OCI-LY1 (cell line): Measurements from ENCODE around the gene EPB41L4A.

Experiments
- H2AFZ ChIP-seq: fragments of 200-600 bp; sonication (generic), shearing (Covaris generic); 2 replicates; pipeline ENCODE4 v1.6.0; 2014; ENCODE audit warnings: antibody characterized with exemption, mild to moderate bottlenecking, low read length
- H3F3A ChIP-seq: fragments of 200-600 bp; sonication (generic), shearing (Covaris generic); 2 replicates; pipeline ENCODE4 v1.6.0; 2014; ENCODE audit warnings: mild to moderate bottlenecking, antibody characterized with exemption, low read length, moderate library complexity; ENCODE audit not compliant: insufficient read depth
- H3K27ac ChIP-seq: fragments of 200-600 bp; sonication (generic); 2 replicates; pipeline ENCODE4 v1.5.1; 2014; ENCODE audit warnings: low read length, mixed run types, mild to moderate bottlenecking, low read depth; ENCODE audit not compliant: poor library complexity, severe bottlenecking
- H3K27me3 ChIP-seq: fragments of 200-600 bp; sonication (generic); 2 replicates; pipeline ENCODE4 v1.6.0; 2014; ENCODE audit warnings: antibody characterized with exemption, mild to moderate bottlenecking, low read length, moderate library complexity; ENCODE audit not compliant: insufficient read depth
- H3K36me3 ChIP-seq: fragments of 200-600 bp; sonication (generic); 2 replicates; pipeline ENCODE4 v1.6.1; 2014; ENCODE audit warnings: mild to moderate bottlenecking, antibody characterized with exemption, low read length, moderate library complexity, mixed read lengths; ENCODE audit not compliant: insufficient read depth
- H3K4me1 ChIP-seq: fragments of 200-600 bp; sonication (generic); 2 replicates; pipeline ENCODE4 v1.5.1; 2014; ENCODE audit warnings: mild to moderate bottlenecking, low read length, moderate library complexity; ENCODE audit not compliant: insufficient read depth, severe bottlenecking
- H3K4me2 ChIP-seq: fragments of 200-600 bp; sonication (generic), shearing (Covaris generic); 2 replicates; pipeline ENCODE4 v1.6.1; 2014; ENCODE audit warnings: low read length
- H3K4me3 ChIP-seq: fragments of 200-600 bp; sonication (generic); 2 replicates; pipeline ENCODE4 v1.5.1; 2014; ENCODE audit warnings: low read length, low read depth, mild to moderate bottlenecking, mixed read lengths; ENCODE audit not compliant: poor library complexity, severe bottlenecking
- H3K79me2 ChIP-seq: fragments of 200-600 bp; shearing (Covaris generic); 2 replicates; pipeline ENCODE4 v1.6.1; 2016; ENCODE audit warnings: mixed run types, low read length, mixed read lengths; ENCODE audit not compliant: insufficient read depth
- H3K9ac ChIP-seq: fragments of 200-600 bp; sonication (generic), shearing (Covaris generic); 2 replicates; pipeline ENCODE4 v1.6.1; 2014; ENCODE audit warnings: mild to moderate bottlenecking, low read length, mixed read lengths
- H3K9me2 ChIP-seq: fragments of 200-600 bp; sonication (generic), shearing (Covaris generic); 2 replicates; pipeline ENCODE4 v1.6.1; 2014; ENCODE audit warnings: low read depth, mild to moderate bottlenecking, low read length, mixed read lengths
- H3K9me3 ChIP-seq: fragments of 200-600 bp; shearing (Covaris generic); 2 replicates; pipeline ENCODE4 v1.6.1; 2014; ENCODE audit warnings: low read length, mixed read lengths
- H4K20me1 ChIP-seq: fragments of 200-600 bp; sonication (generic), shearing (Covaris generic); 2 replicates; pipeline ENCODE4 v1.6.0; 2016; ENCODE audit warnings: mild to moderate bottlenecking, low read length; ENCODE audit not compliant: insufficient read depth
- EZH2 ChIP-seq: fragments of 200-600 bp; sonication (generic), shearing (Covaris generic); IDR thresholded peaks from 2 replicates; pipeline ENCODE4 v1.8.0; 2017; ENCODE audit warnings: borderline replicate concordance, mixed run types, mild to moderate bottlenecking, antibody characterized with exemption, low read length, moderate library complexity, mixed read lengths
- TF ChIP-seq, protein P1 (sequence below): fragments of 200-600 bp; sonication (generic), shearing (Covaris generic); IDR thresholded peaks from 2 replicates; pipeline ENCODE4 v1.5.1; 2017; ENCODE audit warnings: mild to moderate bottlenecking, antibody characterized with exemption, low read length, moderate library complexity, mixed read lengths

EPB41L4A gene

DNA sequence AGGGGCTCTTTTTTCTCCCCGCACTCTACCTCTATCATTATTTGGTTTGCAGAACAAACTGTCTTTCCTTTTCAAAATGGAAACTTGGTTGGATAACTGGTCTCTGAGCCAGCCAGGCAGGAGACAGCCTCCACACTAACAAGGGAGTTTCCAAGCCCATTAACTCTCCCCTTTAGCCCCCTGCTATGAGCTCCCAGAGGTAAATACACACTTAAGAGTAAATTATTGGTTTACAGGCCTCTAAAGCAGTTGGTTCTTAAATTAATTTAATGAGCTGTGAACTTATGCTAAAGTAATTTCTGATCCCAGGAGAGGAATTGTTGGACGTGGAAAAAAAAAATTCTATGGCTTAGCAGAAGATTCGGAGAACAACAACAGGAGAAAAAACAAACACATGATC is 30.3 kb downstream of the EPB41L4A start:
- H3K9me2 ChIP-seq = no peaks in the 10 kb centered on the region
- H3K9ac ChIP-seq = no peak overlapping the region
- H3K9me3 ChIP-seq = no peaks in the 10 kb centered on the region

DNA sequence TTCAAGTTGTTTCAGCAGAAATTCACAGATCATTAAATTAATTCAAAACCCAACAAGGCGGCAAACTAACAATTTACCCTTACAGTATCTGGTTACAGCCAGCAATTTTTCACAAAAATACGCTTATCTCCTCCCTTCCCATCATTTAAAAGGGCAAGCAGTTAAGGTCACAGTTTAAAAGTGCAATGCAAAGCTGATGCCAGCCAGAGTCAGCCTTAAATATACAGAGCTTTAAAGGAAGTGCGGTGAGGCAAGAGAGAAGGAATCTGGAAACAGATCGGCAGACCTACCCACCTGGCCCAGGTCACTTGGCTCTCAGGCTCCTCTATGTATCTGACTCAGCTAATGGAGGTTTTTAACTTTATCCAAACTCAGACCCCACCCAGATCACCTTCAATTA is 31.0 kb downstream of the EPB41L4A start:
- Histone ChIP-seq H3K9ac (no peak overlapping the region), H3K79me2 (no peaks in the 10 kb centered on the region), H2AFZ (no peak overlapping the region), H3K9me2 (no peaks in the 10 kb centered on the region), H3K4me1 (peaks cover 6% of the 10 kb centered on the region), H3K36me3 (no peaks in the 10 kb centered on the region), H3K27me3 (no peaks in the 10 kb centered on the region), H3F3A (no peaks in the 10 kb centered on the region), H3K9me3 (no peaks in the 10 kb centered on the region), H3K4me3 (no peak overlapping the region), H3K4me2 (no peak overlapping the region), H3K27ac (no peak overlapping the region), H4K20me1 (no peaks in the 10 kb centered on the region)
- TF ChIP-seq, protein P1, sequence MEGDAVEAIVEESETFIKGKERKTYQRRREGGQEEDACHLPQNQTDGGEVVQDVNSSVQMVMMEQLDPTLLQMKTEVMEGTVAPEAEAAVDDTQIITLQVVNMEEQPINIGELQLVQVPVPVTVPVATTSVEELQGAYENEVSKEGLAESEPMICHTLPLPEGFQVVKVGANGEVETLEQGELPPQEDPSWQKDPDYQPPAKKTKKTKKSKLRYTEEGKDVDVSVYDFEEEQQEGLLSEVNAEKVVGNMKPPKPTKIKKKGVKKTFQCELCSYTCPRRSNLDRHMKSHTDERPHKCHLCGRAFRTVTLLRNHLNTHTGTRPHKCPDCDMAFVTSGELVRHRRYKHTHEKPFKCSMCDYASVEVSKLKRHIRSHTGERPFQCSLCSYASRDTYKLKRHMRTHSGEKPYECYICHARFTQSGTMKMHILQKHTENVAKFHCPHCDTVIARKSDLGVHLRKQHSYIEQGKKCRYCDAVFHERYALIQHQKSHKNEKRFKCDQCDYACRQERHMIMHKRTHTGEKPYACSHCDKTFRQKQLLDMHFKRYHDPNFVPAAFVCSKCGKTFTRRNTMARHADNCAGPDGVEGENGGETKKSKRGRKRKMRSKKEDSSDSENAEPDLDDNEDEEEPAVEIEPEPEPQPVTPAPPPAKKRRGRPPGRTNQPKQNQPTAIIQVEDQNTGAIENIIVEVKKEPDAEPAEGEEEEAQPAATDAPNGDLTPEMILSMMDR = no peak
- TF ChIP-seq EZH2 = no peak

More for the DNA sequence above, 30.3 kb downstream of the EPB41L4A start:
- Histone ChIP-seq H3K79me2 (no peaks in the 10 kb centered on the region), H3F3A (no peaks in the 10 kb centered on the region), H3K4me3 (no peak overlapping the region), H2AFZ (no peak overlapping the region), H3K27ac (no peak overlapping the region), H4K20me1 (no peaks in the 10 kb centered on the region), H3K36me3 (no peaks in the 10 kb centered on the region), H3K27me3 (no peaks in the 10 kb centered on the region), H3K4me1 (peaks cover 3% of the 10 kb centered on the region), H3K4me2 (no peak overlapping the region)
- TF ChIP-seq, protein P1 = no peak
- no peak for TF ChIP-seq EZH2

DNA sequence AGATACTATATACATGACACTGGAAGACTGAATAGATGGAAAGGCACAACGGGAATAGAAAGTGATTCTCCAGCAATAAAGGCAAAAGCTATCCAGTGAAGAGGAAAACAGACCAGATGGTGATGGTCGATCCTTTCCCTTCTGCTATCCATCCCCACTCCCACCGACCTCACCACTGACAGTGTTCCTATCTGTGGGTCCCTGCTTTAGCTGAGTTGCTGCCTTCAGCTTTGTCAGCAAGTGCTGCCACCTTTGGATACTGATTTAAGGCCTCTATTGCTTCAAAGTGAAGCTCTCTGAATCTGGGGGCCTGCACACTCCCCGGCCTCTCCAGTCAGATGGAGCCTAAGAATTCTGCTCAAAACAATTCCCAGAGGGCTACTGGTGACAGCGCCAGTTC is 32.3 kb downstream of the EPB41L4A start:
- Histone ChIP-seq H3K9me2 (no peaks in the 10 kb centered on the region), H3K9ac (no peak overlapping the region), H3K36me3 (no peaks in the 10 kb centered on the region), H3K27me3 (no peaks in the 10 kb centered on the region), H2AFZ (no peak overlapping the region), H3K4me1 (peaks cover 6% of the 10 kb centered on the region), H3K27ac (no peak overlapping the region), H3F3A (no peaks in the 10 kb centered on the region), H3K79me2 (no peaks in the 10 kb centered on the region), H3K4me2 (no peak overlapping the region), H4K20me1 (no peaks in the 10 kb centered on the region), H3K9me3 (no peaks in the 10 kb centered on the region), H3K4me3 (no peak overlapping the region)
- TF ChIP-seq EZH2 = no peak
- TF ChIP-seq, protein P1 = no peak
